GM19328 (cell line): ENCODE data around the gene EIF3L.
"Not testable (repeated sequence)": the region's sequence is repeated elsewhere in the genome, so short reads cannot be mapped to it uniquely, and the experiment has no call there.

ENCODE experiments used
- ATAC-seq: cut with Tn5 transposase; IDR thresholded peaks from one replicate; pipeline ENCODE4 v1.9.1; 2021; ENCODE audit warnings: mild to moderate bottlenecking, moderate library complexity; ENCODE audit not compliant: unreplicated experiment

The EIF3L gene

GRCh38 chr22:37849089-37849751 is at the start of gene EIF3L:
Gene EIF3L (plus strand): TSS chr22:37849419. CDS start chr22:37849450, 31 bp downstream.
- ATAC-seq = peak; percentile 56

- ATAC-seq = not testable (repeated sequence)
Observed at GRCh38 chr22:37799979-37800378, 49.2 kb upstream of the EIF3L start.

- no peak for ATAC-seq
Observed at GRCh38 chr22:37801946-37802309, 47.3 kb upstream of the EIF3L start.

- ATAC-seq = no peak
Observed at GRCh38 chr22:37802310-37803194, 46.7 kb upstream of the EIF3L start.

DNA sequence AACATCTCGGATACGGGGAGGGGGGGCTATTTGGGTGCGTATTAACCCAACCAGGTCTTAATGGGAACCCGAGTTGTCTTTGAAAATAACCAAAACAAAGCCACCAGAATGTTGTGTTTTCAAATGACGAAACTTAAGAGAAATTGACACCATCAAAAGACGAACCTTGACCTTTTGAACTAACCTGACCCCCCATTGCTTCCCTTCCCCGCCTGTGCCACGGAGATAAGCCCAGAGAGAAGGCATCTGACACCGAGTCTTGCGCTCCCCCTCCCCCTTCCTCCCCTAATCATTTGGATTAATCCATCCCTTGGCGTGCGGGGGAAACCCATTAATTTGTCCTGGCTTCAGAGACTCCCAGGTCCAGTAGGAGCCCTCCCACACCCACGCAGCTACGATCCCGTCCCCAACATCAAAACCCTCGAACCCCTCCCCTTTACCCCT is 46.0 kb upstream of the EIF3L start:
- no peak for ATAC-seq

- no peak for ATAC-seq
Observed at GRCh38 chr22:37803639-37804351, 45.4 kb upstream of the EIF3L start.

DNA sequence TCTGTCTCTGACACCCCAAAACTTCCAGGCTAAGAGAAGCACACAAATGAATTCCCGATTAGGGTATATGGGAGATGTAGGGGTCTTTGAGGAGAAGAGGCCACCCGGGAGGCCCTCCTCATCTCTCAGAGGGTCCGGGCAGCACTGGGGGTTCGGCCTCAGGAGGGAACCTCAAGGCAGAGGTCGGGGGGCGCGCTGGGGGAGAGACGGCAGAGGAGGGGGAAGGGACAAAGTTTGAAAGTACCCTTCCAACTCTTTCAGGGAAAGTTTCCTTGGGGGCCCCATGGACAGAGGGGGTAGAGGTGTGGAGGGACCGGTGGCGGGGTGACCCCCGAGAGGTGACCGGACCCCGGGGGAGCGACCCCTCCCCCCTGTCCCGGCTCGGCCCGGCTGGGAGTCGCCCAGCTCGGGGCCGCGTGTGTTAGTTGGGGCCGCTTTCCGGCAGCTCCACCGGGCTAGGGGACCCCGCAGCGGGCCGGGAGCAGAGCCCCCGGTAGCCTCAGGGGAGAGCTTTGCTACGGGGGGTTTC is 44.8 kb upstream of the EIF3L start:
- no peak for ATAC-seq

DNA sequence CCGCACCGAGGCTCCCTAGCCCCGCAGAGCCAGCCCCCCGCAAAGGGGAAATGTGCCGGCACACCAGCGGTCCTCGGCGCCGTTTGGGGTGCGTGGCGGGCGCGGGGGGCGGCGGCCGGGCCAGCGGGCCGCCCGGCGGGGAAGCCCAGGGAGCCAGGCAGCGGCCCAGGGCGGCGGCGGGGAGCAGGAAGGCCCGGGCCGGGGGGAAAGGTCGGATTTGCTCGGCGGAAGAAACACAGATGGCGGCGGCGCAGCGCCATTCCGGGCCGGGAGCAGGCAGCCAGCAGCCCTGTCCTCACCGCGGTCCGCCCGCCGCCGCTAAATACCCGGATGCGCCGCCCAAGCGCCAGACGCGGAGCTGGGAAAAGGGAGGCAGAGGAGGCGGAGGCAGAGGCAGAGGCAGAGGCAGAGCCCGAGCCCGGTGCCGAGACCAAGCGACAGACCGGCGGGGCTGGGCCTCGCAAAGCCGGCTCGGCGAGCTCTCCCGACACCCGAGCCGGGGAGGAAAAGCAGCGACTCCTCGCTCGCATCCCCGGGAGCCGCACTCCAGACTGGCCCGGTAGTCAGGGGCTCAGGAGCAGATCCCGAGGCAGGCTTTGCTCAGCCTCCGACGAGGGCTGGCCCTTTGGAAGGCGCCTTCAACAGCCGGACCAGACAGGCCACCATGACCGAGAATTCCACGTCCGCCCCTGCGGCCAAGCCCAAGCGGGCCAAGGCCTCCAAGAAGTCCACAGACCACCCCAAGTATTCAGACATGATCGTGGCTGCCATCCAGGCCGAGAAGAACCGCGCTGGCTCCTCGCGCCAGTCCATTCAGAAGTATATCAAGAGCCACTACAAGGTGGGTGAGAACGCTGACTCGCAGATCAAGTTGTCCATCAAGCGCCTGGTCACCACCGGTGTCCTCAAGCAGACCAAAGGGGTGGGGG is 44.1 kb upstream of the EIF3L start:
- no peak for ATAC-seq

DNA sequence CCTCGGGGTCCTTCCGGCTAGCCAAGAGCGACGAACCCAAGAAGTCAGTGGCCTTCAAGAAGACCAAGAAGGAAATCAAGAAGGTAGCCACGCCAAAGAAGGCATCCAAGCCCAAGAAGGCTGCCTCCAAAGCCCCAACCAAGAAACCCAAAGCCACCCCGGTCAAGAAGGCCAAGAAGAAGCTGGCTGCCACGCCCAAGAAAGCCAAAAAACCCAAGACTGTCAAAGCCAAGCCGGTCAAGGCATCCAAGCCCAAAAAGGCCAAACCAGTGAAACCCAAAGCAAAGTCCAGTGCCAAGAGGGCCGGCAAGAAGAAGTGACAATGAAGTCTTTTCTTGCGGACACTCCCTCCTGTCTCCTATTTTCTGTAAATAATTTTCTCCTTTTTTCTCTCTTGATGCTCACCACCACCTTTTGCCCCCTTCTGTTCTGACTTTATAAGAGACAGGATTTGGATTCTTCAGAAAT is 43.4 kb upstream of the EIF3L start:
- no peak for ATAC-seq

DNA sequence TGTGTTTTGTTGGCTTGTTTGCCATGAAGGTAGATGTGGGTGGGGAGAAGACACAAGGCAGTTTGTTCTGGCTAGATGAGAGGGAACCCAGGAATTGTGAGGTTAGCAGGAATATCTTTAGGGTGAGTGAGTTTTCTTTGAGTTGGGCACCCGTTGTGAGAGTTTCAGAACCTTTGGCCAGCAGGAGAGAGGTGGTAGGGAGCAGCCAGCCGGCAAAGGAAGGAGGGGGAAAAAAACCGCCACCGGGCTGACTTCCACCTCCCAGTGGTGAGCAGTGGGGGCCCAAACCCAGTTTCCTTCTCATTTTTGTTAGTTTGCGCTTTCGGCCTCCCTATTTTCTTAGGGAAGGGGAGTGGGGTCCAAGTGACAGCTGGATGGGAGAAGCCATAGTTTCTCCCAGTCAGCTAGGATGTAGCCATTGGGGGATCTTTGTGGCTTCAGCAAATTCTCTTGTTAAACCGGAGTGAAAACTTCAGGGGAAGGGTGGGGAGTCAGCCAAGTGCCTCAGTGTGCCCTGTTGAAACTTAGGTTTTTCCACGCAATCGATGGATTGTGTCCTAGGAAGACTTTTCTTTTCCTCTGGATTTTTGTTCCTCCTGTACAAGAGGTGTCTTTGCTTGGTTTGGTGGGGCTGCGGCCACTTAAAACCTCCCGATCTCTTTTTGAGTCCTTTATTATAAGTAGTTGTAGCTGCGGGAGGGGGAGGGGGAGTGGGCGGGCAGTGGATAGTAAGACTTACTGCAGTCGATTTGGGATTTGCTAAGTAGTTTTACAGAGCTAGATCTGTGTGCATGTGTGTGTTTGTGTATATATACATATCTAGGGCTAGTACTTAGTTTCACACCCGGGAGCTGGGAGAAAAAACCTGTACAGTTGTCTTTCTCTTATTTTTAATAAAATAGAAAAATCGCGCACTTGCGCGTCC is 42.5 kb upstream of the EIF3L start:
- ATAC-seq = no peak

GRCh38 chr22:37807410-37808293 is 41.6 kb upstream of the EIF3L start, which contains the start of gene GCAT:
Gene GCAT (plus strand): TSS chr22:37807934. CDS start chr22:37807968, 34 bp downstream.
- peak; percentile 89 for ATAC-seq

DNA sequence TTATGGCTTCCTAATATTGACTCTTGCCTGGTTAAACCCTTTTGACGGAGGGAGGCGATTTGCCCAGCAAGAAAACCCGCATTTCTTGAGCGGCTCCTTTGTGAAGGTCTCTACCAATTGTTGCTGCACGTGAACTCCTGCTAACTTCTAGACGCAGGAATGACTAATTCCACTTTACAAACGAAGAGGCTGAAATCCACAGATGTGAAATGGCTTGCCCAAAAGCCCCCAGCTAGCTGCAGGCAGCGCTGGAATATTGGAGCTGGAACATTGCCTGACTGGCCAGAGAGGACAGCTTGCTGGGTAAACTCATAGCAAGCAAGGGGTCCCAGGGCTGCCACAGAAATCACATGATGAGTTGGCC is 40.9 kb upstream of the EIF3L start:
- no peak for ATAC-seq

GRCh38 chr22:37809672-37810333 is 39.4 kb upstream of the EIF3L start:
- ATAC-seq = no peak

DNA sequence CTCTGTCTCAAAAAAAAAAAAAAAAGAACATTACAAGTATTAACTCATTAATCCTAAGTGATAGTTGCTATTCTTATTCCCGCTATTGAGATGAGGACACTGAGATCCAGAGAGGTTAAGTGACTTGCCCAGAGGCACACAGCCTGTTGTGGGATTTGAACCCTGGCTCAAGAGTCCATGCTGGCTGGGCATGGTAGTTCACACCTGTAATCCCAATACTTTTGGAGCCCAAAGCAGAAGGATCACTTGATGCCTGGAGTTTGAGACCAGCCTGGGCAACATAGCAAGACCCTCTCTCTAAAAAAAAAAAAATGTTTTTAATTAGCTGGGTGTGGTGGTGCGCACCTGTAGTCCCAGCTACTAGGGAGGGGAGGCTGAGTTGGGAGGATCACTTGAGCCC is 37.4 kb upstream of the EIF3L start:
- ATAC-seq = no peak

DNA sequence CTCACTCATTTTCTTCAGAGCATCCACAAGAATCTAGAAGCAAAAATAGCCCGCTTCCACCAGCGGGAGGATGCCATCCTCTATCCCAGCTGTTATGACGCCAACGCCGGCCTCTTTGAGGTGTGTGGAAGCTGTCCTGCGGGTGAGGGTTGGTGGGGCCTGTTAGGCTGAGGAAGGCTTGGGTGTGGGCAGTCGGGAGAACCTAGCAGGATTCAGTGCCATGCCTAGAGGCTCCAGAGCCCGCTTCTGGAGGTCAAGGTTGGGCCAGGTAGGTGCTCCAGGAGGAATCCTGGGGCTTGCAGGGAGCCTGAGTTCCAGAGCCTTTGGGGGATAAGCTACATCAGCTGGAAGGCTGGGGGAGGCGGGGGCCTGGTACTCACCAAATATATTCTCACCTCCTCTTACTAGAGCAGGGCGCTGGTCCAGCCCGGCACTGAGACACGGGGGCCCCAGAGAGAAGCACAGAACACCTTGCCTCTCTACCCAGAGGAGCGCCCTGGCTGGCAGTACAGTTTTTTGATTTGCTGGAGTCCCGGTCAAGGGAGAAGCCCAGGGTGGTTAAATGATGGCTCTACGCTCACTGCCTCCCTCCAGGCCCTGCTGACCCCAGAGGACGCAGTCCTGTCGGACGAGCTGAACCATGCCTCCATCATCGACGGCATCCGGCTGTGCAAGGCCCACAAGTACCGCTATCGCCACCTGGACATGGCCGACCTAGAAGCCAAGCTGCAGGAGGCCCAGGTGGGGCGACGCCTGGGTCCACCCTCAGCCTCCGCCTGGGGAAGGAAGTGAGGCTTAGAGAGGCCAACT is 36.1 kb upstream of the EIF3L start:
- ATAC-seq = no peak

DNA sequence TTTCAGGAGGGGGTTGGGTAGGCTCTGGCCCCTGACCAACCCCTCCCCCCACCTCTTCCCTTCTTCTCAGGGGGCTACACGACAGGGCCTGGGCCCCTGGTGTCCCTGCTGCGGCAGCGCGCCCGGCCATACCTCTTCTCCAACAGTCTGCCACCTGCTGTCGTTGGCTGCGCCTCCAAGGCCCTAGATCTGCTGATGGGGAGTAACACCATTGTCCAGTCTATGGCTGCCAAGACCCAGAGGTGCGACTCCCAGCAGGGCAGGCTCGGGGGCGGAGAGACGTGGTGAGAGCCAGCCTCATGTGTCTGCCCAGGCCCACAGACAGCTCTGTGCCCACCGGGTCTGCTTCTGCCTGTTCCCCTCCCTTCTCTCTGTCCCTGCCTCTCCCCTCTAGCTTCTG is 33.6 kb upstream of the EIF3L start:
- ATAC-seq = no peak
